GM12873 (cell line): ENCODE results near the gene CCDC134.

Source experiments
- CTCF ChIP-seq: IDR thresholded peaks from 2 replicates; pipeline ENCODE4 v1.5.1; 2012; ENCODE audit warnings: low read depth, mild to moderate bottlenecking, moderate library complexity, low read length, control low read depth; ENCODE audit not compliant: insufficient read depth; ENCODE audit errors: missing control alignments

The CCDC134 gene

DNA sequence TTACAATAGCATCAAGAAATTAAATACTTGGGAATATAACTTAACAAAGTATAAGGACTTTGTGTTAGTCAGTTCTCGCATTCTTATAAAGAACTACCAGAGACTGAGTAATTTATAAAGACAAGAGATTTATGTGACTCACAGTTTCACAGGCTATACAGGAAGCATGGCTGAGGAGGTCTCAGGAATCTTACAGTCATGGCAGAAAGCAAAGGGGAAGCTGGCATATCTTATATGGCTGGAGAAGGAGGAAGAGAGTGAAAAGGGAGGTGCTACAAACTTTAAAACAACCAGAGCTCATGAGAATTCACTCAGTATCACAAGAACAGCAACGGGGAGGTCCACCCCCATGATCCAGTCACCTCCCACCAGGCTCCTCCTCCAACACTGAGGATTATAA, 32.0 kb upstream of the CCDC134 start:
- TF ChIP-seq CTCF: no peak

DNA sequence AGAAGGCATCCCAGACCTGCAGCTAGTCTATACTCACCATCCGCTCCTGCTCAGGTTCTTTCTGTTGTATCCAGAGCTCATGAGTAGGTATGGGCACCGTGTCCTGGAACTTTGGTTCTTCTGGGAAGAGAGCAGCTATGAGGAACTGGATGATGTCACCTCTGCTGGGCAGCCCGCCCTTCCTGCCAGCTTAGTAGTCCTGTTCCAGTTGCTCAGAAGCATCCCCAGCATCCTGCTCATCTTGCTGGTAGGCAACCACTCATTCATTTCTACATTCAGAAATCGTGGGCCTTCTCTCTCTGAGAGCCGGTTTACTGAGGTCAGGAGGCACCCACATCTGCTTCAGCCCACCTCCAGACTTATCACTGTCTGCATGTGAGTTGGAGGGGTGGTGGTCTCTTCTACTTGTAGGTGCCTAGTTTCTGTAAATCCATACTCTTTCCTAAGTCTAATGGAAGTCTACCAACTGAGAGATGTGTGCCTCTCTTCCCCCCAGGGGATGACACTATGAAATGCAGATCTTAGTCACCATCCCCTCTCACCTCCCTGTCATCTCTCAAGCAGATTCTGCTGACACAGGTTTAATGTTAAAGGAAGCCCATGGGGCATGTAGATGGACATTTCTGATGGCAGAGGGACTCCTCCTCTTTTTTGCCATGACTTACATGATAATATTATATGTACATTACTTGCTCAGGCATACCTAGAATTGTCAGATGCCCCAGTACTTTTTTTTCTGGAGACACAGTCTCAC, 29.6 kb upstream of the CCDC134 start:
- no peak for TF ChIP-seq CTCF

DNA sequence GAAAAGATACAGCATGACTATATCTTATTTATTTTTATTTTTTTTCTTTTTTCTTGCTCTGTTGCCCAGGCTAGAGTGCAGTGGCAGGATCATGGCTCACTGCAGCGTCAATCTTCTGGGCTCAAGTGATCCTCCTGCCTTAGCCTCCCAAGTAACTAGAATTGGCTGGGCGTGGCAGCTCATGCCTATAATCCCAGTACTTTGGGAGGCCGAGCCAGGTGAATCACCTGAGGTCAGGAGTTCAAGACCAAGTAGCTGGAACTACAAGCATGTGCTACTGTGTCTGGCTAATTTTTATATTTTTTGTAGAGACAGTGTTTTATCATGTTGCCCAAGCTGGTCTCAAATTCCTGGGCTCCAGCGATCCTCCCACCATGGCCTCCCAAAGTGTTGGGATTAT, 28.3 kb upstream of the CCDC134 start:
- no peak for TF ChIP-seq CTCF

- TF ChIP-seq CTCF: no peak
These were observed 27.8 kb upstream of the CCDC134 start for GRCh38 chr22:41772645-41773044.

DNA sequence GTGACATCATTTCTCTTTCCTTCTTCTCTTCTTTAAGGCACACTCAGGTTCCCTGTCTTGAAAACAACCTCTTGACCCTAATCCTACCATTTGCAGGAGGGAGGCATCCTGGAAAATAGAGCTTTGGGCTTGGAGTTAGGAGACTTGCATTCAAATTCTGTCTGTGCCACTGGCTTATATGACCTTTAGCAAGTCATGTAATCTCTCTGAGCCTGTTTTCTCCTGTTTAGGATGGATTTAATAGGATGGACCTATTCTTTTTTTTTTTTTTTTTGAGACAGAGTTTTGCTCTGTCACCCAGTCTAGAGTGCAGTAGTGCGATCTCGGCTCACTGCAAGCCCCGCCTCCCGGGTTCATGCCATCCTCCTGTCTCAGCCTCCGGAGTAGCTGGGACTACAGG, 25.1 kb upstream of the CCDC134 start:
- TF ChIP-seq CTCF: no peak

DNA sequence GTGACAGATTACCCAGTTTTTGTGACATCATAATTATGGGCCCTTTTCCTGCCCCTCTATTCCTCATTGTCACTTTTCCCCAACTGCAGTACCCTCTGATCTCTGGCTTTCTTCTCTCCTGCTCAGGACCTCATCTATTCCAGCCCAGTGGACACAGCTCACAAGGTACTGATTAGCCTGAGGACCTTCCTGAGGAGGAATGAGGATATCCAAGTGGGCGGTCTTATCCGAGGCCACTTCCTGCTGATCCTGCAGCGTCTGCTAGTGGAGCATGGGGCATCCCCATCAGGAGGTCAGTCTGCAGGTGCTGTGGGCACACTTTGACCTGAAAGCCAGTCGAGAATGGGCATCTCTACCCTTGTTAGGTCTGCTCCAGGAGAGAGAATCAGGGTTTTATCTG, 24.5 kb upstream of the CCDC134 start:
- no peak for TF ChIP-seq CTCF

DNA sequence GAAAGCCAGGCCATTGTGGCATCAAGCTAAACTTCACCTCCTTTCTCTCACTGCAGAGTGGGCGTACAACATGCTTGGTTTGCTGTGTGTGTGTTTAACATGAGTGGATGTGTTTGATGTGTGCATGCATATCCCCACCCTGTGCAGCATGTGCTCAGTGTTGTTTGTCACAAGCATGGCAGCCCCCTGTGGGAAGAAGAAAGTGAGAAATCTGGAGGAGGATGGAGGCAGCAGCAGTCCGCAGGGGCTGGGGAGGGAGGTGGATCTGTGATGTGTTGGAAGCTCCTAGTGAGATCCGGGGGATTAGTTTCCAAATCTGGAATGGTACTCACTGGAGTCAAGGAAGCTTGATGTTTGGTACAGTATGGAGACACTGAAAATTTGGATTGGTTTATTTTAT, 24.1 kb upstream of the CCDC134 start:
- TF ChIP-seq CTCF: no peak
